Measurements from ENCODE around the gene DPM3. TPM values are rescaled to one million over a fixed set of nuclear protein-coding genes. Genes with fewer than 3 reads are reported as not detected.

The DPM3 gene
- total and polyA plus RNA-seq, 11 donors = 46.1 to 216 (median 61.0) TPM

DNA sequence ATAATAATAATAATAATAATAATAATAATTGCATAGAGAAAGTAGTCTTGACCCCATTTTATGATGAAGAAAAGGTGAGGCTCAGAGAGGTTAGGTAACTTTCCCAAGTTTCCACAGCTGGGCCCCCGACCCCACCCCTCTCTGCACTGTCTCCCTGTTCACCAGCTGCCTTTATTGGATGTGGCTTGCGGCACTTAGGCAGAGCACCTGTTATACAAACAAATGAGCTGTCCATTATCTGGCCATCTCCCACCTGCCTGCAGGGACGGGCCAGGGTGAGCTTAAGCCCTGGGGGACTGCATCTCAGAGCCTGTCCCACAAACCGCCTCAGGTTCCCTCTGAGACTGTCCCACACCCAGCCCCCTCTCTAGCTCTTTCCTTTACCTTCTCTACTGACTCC is 22.7 kb downstream of the DPM3 start:
- ATAC-seq (no peak), DNase-seq (no peak)
- Histone ChIP-seq H3K4me3 (no peak overlapping the region), H3K27me3 (no peaks in the 10 kb centered on the region), H3K36me3 (no peaks in the 10 kb centered on the region), H3K9me3 (no peaks in the 10 kb centered on the region), H3K27ac (no peak overlapping the region), H3K4me1 (no peaks in the 10 kb centered on the region)
- no peak for TF ChIP-seq POLR2A (IDR thresholded peaks at IDR 0.05)
- TF ChIP-seq, protein P1, sequence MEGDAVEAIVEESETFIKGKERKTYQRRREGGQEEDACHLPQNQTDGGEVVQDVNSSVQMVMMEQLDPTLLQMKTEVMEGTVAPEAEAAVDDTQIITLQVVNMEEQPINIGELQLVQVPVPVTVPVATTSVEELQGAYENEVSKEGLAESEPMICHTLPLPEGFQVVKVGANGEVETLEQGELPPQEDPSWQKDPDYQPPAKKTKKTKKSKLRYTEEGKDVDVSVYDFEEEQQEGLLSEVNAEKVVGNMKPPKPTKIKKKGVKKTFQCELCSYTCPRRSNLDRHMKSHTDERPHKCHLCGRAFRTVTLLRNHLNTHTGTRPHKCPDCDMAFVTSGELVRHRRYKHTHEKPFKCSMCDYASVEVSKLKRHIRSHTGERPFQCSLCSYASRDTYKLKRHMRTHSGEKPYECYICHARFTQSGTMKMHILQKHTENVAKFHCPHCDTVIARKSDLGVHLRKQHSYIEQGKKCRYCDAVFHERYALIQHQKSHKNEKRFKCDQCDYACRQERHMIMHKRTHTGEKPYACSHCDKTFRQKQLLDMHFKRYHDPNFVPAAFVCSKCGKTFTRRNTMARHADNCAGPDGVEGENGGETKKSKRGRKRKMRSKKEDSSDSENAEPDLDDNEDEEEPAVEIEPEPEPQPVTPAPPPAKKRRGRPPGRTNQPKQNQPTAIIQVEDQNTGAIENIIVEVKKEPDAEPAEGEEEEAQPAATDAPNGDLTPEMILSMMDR (IDR thresholded peaks at IDR 0.05) = no peak
- WGBS, 4 donors = 69 to 83% (median 79%) methylated on average over 4 of the region's 4 CpGs
- intact Hi-C loops (cut with DNase I) = no loop called here

DNA sequence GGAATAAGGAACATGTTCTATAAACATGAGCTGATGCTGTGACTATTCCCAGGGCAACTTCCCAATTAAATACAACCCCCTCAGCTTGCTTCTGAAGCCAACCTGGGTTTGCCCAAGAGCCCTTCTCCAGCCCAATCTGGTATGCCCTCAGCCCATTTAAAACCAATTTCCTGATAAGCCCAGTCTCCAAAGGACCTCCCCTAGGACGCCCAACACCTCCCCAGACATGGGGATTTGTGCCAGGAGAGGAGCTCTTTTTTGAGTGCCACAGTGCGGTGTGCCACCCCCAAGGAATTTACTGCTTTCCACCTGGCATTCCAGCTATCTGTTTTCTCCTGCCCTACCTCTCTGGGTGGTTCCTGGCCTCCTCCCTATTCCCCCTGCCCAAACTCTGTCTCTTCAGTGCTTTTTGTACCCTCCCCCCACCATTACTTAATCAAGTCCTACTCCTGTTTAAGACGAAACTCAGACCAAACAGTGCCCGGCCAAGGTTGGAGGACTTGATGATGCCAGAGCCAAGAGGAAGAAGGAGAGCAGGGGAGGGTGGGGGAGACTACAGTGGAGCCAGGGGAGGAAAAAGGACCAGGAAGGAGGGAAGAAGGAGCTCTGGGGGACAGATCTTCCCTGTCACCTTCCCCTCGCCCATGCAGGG is 24.1 kb downstream of the DPM3 start:
- H3K4me1 ChIP-seq = no peaks in the 10 kb centered on the region
- intact Hi-C loops (cut with DNase I) = no loop called here
- ATAC-seq (no peak), DNase-seq (no peak)
- no peak overlapping the region for H3K27ac ChIP-seq
- H3K4me3 ChIP-seq = no peak overlapping the region
- H3K36me3 ChIP-seq = no peaks in the 10 kb centered on the region
- H3K9me3 ChIP-seq = no peaks in the 10 kb centered on the region
- TF ChIP-seq, protein P1 (IDR thresholded peaks at IDR 0.05) = no peak
- no peak for TF ChIP-seq POLR2A (IDR thresholded peaks at IDR 0.05)
- WGBS, 4 donors = 67 to 82% (median 79%) methylated on average over 5 of the region's 5 CpGs
- no peaks in the 10 kb centered on the region for H3K27me3 ChIP-seq

DNA sequence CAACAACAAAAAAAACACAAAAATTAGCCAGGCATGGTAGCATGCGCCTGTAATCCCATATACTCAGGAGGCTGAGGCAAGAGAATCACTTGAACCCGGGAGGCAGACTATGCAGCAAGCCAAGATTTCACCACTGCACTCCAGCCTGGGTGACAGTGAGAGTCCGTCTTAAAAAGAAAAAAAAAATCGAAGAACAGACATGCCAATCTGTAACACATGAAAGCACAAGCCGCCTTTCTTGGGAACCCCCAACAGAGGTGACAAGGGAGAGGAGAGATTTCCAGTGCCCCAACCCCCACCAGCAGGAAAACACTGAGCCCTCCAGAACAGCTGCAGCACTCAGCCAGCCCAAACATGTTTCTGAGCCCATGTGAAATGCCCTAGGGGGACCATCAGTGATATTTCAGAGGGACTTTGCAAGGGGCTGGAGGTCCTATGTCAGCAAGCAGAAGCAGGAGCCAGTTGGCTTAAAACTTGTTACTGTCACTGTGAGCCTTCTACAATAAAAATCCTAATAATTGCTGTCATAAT is 26.8 kb downstream of the DPM3 start:
- H3K36me3 ChIP-seq = no peaks in the 10 kb centered on the region
- no peak for DNase-seq
- no peak overlapping the region for H3K4me3 ChIP-seq
- no peak for TF ChIP-seq POLR2A (IDR thresholded peaks at IDR 0.05)
- TF ChIP-seq, protein P1 (IDR thresholded peaks at IDR 0.05) = no peak
- H3K4me1 ChIP-seq = no peaks in the 10 kb centered on the region
- no peak overlapping the region for H3K27ac ChIP-seq
- intact Hi-C loops (cut with DNase I) = no loop called here
- ATAC-seq = no peak
- 65 to 73% (median 66%) methylated on average over 5 of the region's 5 CpGs for WGBS, 4 donors
- H3K27me3 ChIP-seq = no peaks in the 10 kb centered on the region
- H3K9me3 ChIP-seq = no peaks in the 10 kb centered on the region

DNA sequence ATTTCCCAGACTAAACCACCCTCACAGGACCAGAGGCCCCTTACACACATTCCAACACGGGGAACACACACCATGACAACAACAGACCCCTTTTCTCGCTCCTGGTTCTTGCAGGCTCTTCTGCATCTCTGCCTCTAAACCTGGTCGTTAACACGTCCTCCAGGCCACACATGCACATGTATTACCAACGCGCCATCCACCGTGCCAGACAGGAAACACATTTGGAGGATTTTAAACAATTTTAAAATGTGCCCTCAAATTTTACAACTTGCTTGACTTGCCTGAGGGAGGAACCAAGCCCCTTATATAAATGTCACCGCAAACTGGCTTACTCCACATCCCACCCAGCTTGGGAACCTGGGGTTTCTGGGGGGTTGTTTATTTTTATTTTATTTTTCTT is 29.5 kb downstream of the DPM3 start:
- Histone ChIP-seq H3K36me3 (no peaks in the 10 kb centered on the region), H3K27ac (no peak overlapping the region), H3K4me1 (peaks cover 0 to 3% (median 0%) of the 10 kb centered on the region in 12 donors), H3K4me3 (no peak overlapping the region), H3K27me3 (no peaks in the 10 kb centered on the region), H3K9me3 (no peaks in the 10 kb centered on the region)
- intact Hi-C loops (cut with DNase I) = no loop called here
- 81 to 86% (median 84%) methylated on average over 8 of the region's 8 CpGs for WGBS, 4 donors
- TF ChIP-seq POLR2A (IDR thresholded peaks at IDR 0.05) = no peak
- TF ChIP-seq, protein P1 (IDR thresholded peaks at IDR 0.05) = no peak
- ATAC-seq (no peak), DNase-seq (no peak)
